Endothelial cell of coronary artery (primary cell): ENCODE data around the gene TFDP2. TPM values are rescaled to one million over a fixed set of nuclear protein-coding genes. Genes with fewer than 3 reads are reported as not detected.

Experiments
- total RNA-seq: library from RNA; depleted of rRNA; stranded (reverse); fragments of >200 nt; gene quantifications from 2 replicates; pipeline ENCODE4 v1.2.3, GENCODE V29; 2014

TFDP2 gene, protein sequence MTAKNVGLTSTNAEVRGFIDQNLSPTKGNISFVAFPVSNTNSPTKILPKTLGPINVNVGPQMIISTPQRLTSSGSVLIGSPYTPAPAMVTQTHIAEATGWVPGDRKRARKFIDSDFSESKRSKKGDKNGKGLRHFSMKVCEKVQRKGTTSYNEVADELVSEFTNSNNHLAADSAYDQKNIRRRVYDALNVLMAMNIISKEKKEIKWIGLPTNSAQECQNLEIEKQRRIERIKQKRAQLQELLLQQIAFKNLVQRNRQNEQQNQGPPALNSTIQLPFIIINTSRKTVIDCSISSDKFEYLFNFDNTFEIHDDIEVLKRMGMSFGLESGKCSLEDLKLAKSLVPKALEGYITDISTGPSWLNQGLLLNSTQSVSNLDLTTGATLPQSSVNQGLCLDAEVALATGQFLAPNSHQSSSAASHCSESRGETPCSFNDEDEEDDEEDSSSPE
- 16.2 and 28.6 TPM in 2 replicates for total RNA-seq

DNA sequence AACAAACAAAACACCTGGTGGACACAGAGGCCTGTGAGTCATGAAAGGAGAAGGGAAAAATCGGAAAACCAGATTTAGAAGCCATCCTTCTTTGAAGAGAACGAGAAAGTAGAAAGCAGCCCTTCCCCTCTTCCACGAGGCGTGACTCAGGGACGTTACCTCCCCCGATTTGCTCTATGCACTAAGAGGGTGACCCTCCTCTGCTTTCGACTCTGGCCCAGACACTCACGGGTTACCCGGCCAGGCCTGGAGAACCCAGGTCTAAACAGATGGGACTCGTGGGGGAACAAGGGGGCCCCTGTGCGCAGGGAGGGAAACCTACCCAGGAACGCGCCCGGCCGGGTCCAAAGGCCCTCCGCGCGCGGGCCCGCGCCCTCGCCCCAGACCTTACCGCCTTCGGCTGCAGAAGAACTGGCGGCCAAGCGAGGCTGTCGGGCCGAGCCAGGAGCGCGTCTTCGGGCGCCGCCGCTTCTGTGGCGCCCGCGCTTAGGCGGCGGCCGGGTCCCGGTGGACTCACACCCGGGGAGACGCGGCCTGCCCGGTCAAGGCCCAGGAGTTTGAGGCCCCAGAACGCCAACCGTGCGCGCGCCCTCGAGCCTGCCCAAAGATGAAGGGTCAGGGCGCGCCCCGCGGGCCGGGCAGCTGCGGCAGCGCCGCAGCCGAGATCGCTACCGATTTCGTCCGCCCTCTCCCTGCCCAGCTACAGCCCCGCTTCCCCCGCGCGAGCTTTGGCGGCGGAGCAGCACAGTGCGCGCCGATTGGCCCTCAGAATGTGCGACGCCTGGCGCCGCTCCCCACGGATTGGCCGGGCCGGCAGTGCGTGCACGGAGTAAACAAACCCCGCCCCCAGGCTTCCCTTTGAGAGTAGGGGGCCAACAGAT lies at the start of gene TFDP2:
TFDP2 (minus strand) TSS at position 753 of the 881 bp plus-strand sequence. CDS start 47,795 bp downstream, outside the sequence.

Other genes starting within 250 kb of the TFDP2 start
- gene GK5, start 76.0 kb upstream of the TFDP2 start, total RNA-seq: 3.6 and 7.9 TPM in 2 replicates